PC-9 (cell line): ENCODE measurements around the gene HPSE. TPM values are rescaled to one million over a fixed set of nuclear protein-coding genes. Genes with fewer than 3 reads are reported as not detected.

Experiments
- BruUV-seq: library from RNA; stranded (reverse); fragments of 400-500 nt; replicated peaks from 2 replicates; lab custom pipeline; 2021; lab: Mats Ljungman, UMichigan
- CTCF ChIA-PET: fragments of 300-600 bp; sonication (Branson Sonifier 250); formaldehyde crosslinking; loops from one replicate; lab custom pipeline; 2022; ENCODE audit warnings: antibody characterized with exemption; lab: Charles Lee
- POLR2A ChIA-PET: fragments of 300-600 bp; sonication (Branson Sonifier 250); formaldehyde crosslinking; loops from one replicate; lab custom pipeline; 2022; ENCODE audit warnings: antibody characterized with exemption; ENCODE audit not compliant: unreplicated experiment; lab: Charles Lee
- DNase-seq, 2 experiments: peaks; one replicate each; pipeline versions ENCODE4 v3.0.0 to v3.0.0-alpha.2; 2015 to 2022; ENCODE audit warnings: mixed read lengths in 1 of 2
- H2AFZ ChIP-seq: fragments of 200-600 bp; sonication (generic); 2 replicates; pipeline ENCODE4 v1.8.1; 2017; ENCODE audit warnings: antibody characterized with exemption
- H3F3A ChIP-seq: fragments of 200-600 bp; sonication (generic); 2 replicates; pipeline ENCODE4 v1.8.1; 2017; ENCODE audit warnings: antibody characterized with exemption, mild to moderate bottlenecking, low read depth; ENCODE audit not compliant: insufficient read depth
- H3K27ac ChIP-seq: fragments of 200-600 bp; sonication (generic); 2 replicates; pipeline ENCODE4 v1.6.1; 2016; ENCODE audit warnings: mixed run types
- H3K27me3 ChIP-seq: fragments of 200-600 bp; sonication (generic); 2 replicates; pipeline ENCODE4 v1.6.1; 2016; ENCODE audit warnings: low read depth, mixed run types; ENCODE audit not compliant: insufficient read depth
- H3K36me3 ChIP-seq: fragments of 200-600 bp; sonication (generic); 2 replicates; pipeline ENCODE4 v1.6.1; 2016; ENCODE audit warnings: low read depth, mixed run types
- H3K4me1 ChIP-seq: fragments of 200-600 bp; sonication (generic); replicated peaks from 2 replicates; pipeline ENCODE4 v1.6.1; 2016; ENCODE audit warnings: mixed run types; ENCODE audit not compliant: insufficient read depth
- H3K4me2 ChIP-seq: fragments of 200-600 bp; sonication (generic); 2 replicates; pipeline ENCODE4 v1.6.1; 2017; ENCODE audit warnings: mixed run types
- H3K4me3 ChIP-seq: fragments of 200-600 bp; sonication (generic); 2 replicates; pipeline ENCODE4 v1.6.1; 2016; ENCODE audit warnings: mixed run types
- H3K79me2 ChIP-seq: fragments of 200-600 bp; sonication (generic); 2 replicates; pipeline ENCODE4 v1.6.1; 2017; ENCODE audit warnings: low read depth, mixed run types
- H3K9me2 ChIP-seq: fragments of 200-600 bp; sonication (generic); 2 replicates; pipeline ENCODE4 v1.8.1; 2017; ENCODE audit warnings: mild to moderate bottlenecking; ENCODE audit not compliant: insufficient read depth
- H3K9me3 ChIP-seq: fragments of 200-600 bp; sonication (generic); 2 replicates; pipeline ENCODE4 v1.8.1; 2016; ENCODE audit warnings: low read depth; ENCODE audit not compliant: insufficient read depth
- H4K20me1 ChIP-seq: fragments of 200-600 bp; sonication (generic); 2 replicates; pipeline ENCODE4 v1.8.1; 2017; ENCODE audit not compliant: insufficient read depth
- CTCF ChIP-seq: fragments of 200-600 bp; sonication (generic); conservative IDR thresholded peaks from 2 replicates; pipeline ENCODE4 v1.6.1; 2017; ENCODE audit warnings: mixed run types, antibody characterized with exemption, mild to moderate bottlenecking, moderate library complexity
- EZH2 ChIP-seq: fragments of 200-600 bp; sonication (generic); IDR thresholded peaks from 2 replicates; pipeline ENCODE4 v1.8.0; 2017; ENCODE audit warnings: antibody characterized with exemption, low read depth
- intact Hi-C: fragments of 100-400 bp; cut with micrococcal nuclease; formaldehyde crosslinking; loops from one replicate; pipeline ENCODE4 v1.10.0; 2022; ENCODE audit not compliant: unreplicated experiment
- total RNA-seq: library from RNA; stranded (reverse); gene quantifications from 2 replicates; pipeline ENCODE4 v1.2.3, GENCODE V29; 2021

The HPSE gene
- total RNA-seq, 1 experiment from 2014 or later = 4.4 TPM

- POLR2A ChIA-PET = no interaction called here
- no peaks in the 10 kb centered on the region for H4K20me1 ChIP-seq
- TF ChIP-seq EZH2 (no peak), CTCF (no peak)
Measured at GRCh38 chr4:83353516-83353915, 18.9 kb upstream of the HPSE start.

GRCh38 chr4:83348074-83348473 lies 13.4 kb upstream of the HPSE start:
- BruUV-seq = no TSS peak
- Histone ChIP-seq H3F3A (no peaks in the 10 kb centered on the region), H3K4me3 (no peak overlapping the region), H3K27me3 (no peaks in the 10 kb centered on the region), H4K20me1 (no peaks in the 10 kb centered on the region), H3K36me3 (no peaks in the 10 kb centered on the region), H3K27ac (no peak overlapping the region), H3K9me2 (no peaks in the 10 kb centered on the region), H3K4me2 (no peak overlapping the region), H3K79me2 (no peaks in the 10 kb centered on the region), H2AFZ (no peak overlapping the region), H3K4me1 (no peaks in the 10 kb centered on the region), H3K9me3 (no peaks in the 10 kb centered on the region)
- ChIA-PET POLR2A (no interaction called here), CTCF (no interaction called here)
- DNase-seq = no peak
- intact Hi-C loops = no loop called here
- no peak for TF ChIP-seq EZH2
- no peak for TF ChIP-seq CTCF

More at GRCh38 chr4:83353516-83353915, 18.9 kb upstream of the HPSE start:
- Histone ChIP-seq H3F3A (peaks cover 22% of the 10 kb centered on the region), H3K4me1 (peaks cover 26% of the 10 kb centered on the region), H3K9me2 (no peaks in the 10 kb centered on the region), H3K4me2 (no peak overlapping the region), H3K27ac (no peak overlapping the region), H2AFZ (no peak overlapping the region), H3K27me3 (no peaks in the 10 kb centered on the region), H3K4me3 (no peak overlapping the region), H3K9me3 (no peaks in the 10 kb centered on the region), H3K79me2 (no peaks in the 10 kb centered on the region), H3K36me3 (no peaks in the 10 kb centered on the region)
- DNase-seq = no peak
- intact Hi-C loops = no loop called here
- no TSS peak for BruUV-seq
- CTCF ChIA-PET = no interaction called here

GRCh38 chr4:83342476-83342875 lies 7.8 kb upstream of the HPSE start:
- no peaks in the 10 kb centered on the region for H3K9me3 ChIP-seq
- H3K27me3 ChIP-seq = no peaks in the 10 kb centered on the region
- H3K36me3 ChIP-seq = no peaks in the 10 kb centered on the region
- no peaks in the 10 kb centered on the region for H3K9me2 ChIP-seq
- BruUV-seq = no TSS peak
- CTCF ChIA-PET = no interaction called here
- no peak overlapping the region for H3K4me3 ChIP-seq
- no peaks in the 10 kb centered on the region for H3K4me1 ChIP-seq
- no peaks in the 10 kb centered on the region for H3K79me2 ChIP-seq
- no peak for DNase-seq
- TF ChIP-seq EZH2 (no peak), CTCF (no peak)
- intact Hi-C loops = no loop called here
- H2AFZ ChIP-seq = no peak overlapping the region
- H3K27ac ChIP-seq = no peak overlapping the region
- no peak overlapping the region for H3K4me2 ChIP-seq
- H3F3A ChIP-seq = no peaks in the 10 kb centered on the region
- no peaks in the 10 kb centered on the region for H4K20me1 ChIP-seq
- POLR2A ChIA-PET = no interaction called here
